PC-3 (cell line): Measurements from ENCODE around the gene ACOT6. TPM values are rescaled to one million over a fixed set of nuclear protein-coding genes. Genes with fewer than 3 reads are reported as not detected.

Source experiments
- ATAC-seq: fragments of 200-7000 bp; cut with Tn5 transposase; 2 replicates; pipeline ENCODE4 v1.9.1; 2020; ENCODE audit warnings: mild to moderate bottlenecking, moderate library complexity
- BruUV-seq: library from RNA; stranded (reverse); fragments of 400-500 nt; replicated peaks from 2 replicates; lab custom pipeline; 2021; lab: Mats Ljungman, UMichigan
- CTCF ChIA-PET: fragments of 300-600 bp; sonication (Branson Sonifier 250); formaldehyde crosslinking; loops from one replicate; lab custom pipeline; 2022; ENCODE audit warnings: antibody characterized with exemption; lab: Charles Lee
- POLR2A ChIA-PET: fragments of 300-600 bp; sonication (Branson Sonifier 250); formaldehyde crosslinking; loops from one replicate; lab custom pipeline; 2022; ENCODE audit warnings: antibody characterized with exemption; ENCODE audit not compliant: unreplicated experiment; lab: Charles Lee
- DNase-seq: peaks from one replicate; pipeline ENCODE4 v3.0.0-alpha.2; 2015
- H2AFZ ChIP-seq: fragments of 300-600 bp; sonication (generic); 2 replicates; pipeline ENCODE4 v1.6.0; 2016; ENCODE audit warnings: antibody characterized with exemption, low read length
- H3F3A ChIP-seq: fragments of 300-600 bp; sonication (generic); one replicate; pipeline ENCODE4 v1.6.0; 2017; ENCODE audit warnings: antibody characterized with exemption, low read length, control low read depth, mild to moderate bottlenecking; ENCODE audit not compliant: unreplicated experiment
- H3K27ac ChIP-seq: fragments of 300-600 bp; sonication (generic); 2 replicates; pipeline ENCODE4 v1.5.1; 2016; ENCODE audit warnings: mild to moderate bottlenecking, low read length
- H3K27me3 ChIP-seq: fragments of 300-600 bp; sonication (generic); 2 replicates; pipeline ENCODE4 v1.6.1; 2016; ENCODE audit warnings: low read length, mixed read lengths
- H3K36me3 ChIP-seq: fragments of 300-600 bp; sonication (generic); 2 replicates; pipeline ENCODE4 v1.6.1; 2016; ENCODE audit warnings: low read depth, mixed run types, low read length, mixed read lengths
- H3K4me1 ChIP-seq: fragments of 300-600 bp; sonication (generic); 2 replicates; pipeline ENCODE4 v1.5.1; 2016; ENCODE audit warnings: low read length; ENCODE audit not compliant: insufficient read depth
- H3K4me2 ChIP-seq: fragments of 300-600 bp; sonication (generic); 2 replicates; pipeline ENCODE4 v1.6.0; 2016; ENCODE audit warnings: low read length
- H3K4me3 ChIP-seq: fragments of 300-600 bp; sonication (generic); 2 replicates; pipeline ENCODE4 v1.5.1; 2016; ENCODE audit warnings: mild to moderate bottlenecking, low read length, mixed read lengths
- H3K79me2 ChIP-seq: fragments of 300-600 bp; sonication (generic); 2 replicates; pipeline ENCODE4 v1.6.1; 2017; ENCODE audit warnings: low read length, mixed read lengths
- H3K9ac ChIP-seq: fragments of 300-600 bp; sonication (generic); 2 replicates; pipeline ENCODE4 v1.6.0; 2016; ENCODE audit warnings: mild to moderate bottlenecking, low read length
- H3K9me2 ChIP-seq: fragments of 300-600 bp; sonication (generic); replicated peaks from 2 replicates; pipeline ENCODE4 v1.6.1; 2016; ENCODE audit warnings: mixed run types, low read length, mixed read lengths
- H3K9me3 ChIP-seq: fragments of 300-600 bp; sonication (generic); 2 replicates; pipeline ENCODE4 v1.6.1; 2016; ENCODE audit warnings: low read length, mixed read lengths
- H4K20me1 ChIP-seq: fragments of 300-600 bp; sonication (generic); 2 replicates; pipeline ENCODE4 v1.6.1; 2016; ENCODE audit warnings: low read length, mixed read lengths
- CTCF ChIP-seq: fragments of 300-600 bp; sonication (generic); conservative IDR thresholded peaks from 2 replicates; pipeline ENCODE4 v1.5.1; 2017; ENCODE audit warnings: antibody characterized with exemption, low read depth, mild to moderate bottlenecking, low read length
- EZH2 ChIP-seq: fragments of 300-600 bp; sonication (generic); IDR thresholded peaks from one replicate; pipeline ENCODE4 v1.6.1; 2017; ENCODE audit warnings: antibody characterized with exemption, mild to moderate bottlenecking, low read length; ENCODE audit not compliant: unreplicated experiment
- EZH2phosphoT487 ChIP-seq: fragments of 300-600 bp; sonication (generic); IDR thresholded peaks from 2 replicates; pipeline ENCODE4 v1.6.1; 2018; ENCODE audit warnings: mild to moderate bottlenecking, antibody characterized with exemption, low read length, borderline replicate concordance
- intact Hi-C: fragments of 100-400 bp; cut with micrococcal nuclease; formaldehyde crosslinking; loops from 2 replicates; pipeline ENCODE4 v1.9.0; 2023
- total RNA-seq: library from RNA; depleted of rRNA; stranded (reverse); fragments of >200 nt; gene quantifications from 2 replicates; pipeline ENCODE4 v1.2.3, GENCODE V29; 2014

ACOT6 gene
- total RNA-seq, 1 experiment from 2014 or later, result not detected

GRCh38 chr14:73630009-73630780 is 17.9 kb downstream of the ACOT6 start:
- Histone ChIP-seq H4K20me1 (no peaks in the 10 kb centered on the region), H3K27me3 (no peaks in the 10 kb centered on the region), H3K4me2 (no peak overlapping the region), H3K9ac (no peak overlapping the region), H3K79me2 (no peaks in the 10 kb centered on the region), H3K4me3 (no peak overlapping the region), H3K4me1 (peaks cover 8% of the 10 kb centered on the region; the same call in 1 of the 2 replicates), H3K9me3 (no peaks in the 10 kb centered on the region), H2AFZ (0 out of 2 replicates have a peak overlapping the region, but pooled peaks have one; percentile 2), H3K36me3 (no peaks in the 10 kb centered on the region), H3K9me2 (no peaks in the 10 kb centered on the region), H3K27ac (no peak overlapping the region), H3F3A (no peaks in the 10 kb centered on the region)
- CTCF ChIA-PET, result no interaction called here
- TF ChIP-seq EZH2phosphoT487 (no peak), CTCF (no peak), EZH2 (no peak)
- intact Hi-C loops, result loop anchor here (5.0 to 10.0 kb wide), 3 partner anchors 82 to 335 kb away; partner anchors contain the start of genes PNMA1 and RIOX1
- no peak for DNase-seq
- no peak for ATAC-seq
- BruUV-seq, result no TSS peak
- POLR2A ChIA-PET, result no interaction called here

GRCh38 chr14:73633116-73634010 is 21.0 kb downstream of the ACOT6 start:
- H3K27ac ChIP-seq, result no peak overlapping the region
- H3K9ac ChIP-seq, result peak overlapping the region; percentile 43
- intact Hi-C loops, result loop anchor here (1.0 to 10.0 kb wide), 5 partner anchors 65 to 339 kb away; partner anchors contain the start of genes ACOT2, PNMA1 and RIOX1
- peak; percentile 81 for DNase-seq
- H3F3A ChIP-seq, result no peaks in the 10 kb centered on the region
- no peaks in the 10 kb centered on the region for H3K9me3 ChIP-seq
- H3K9me2 ChIP-seq, result no peaks in the 10 kb centered on the region
- ATAC-seq, result peak; percentile 80
- peak overlapping the region; percentile 83 for H3K4me2 ChIP-seq
- ChIA-PET CTCF (interaction anchor here (0.7 to 1.0 kb wide), 2 partner anchors 124 to 126 kb away, joined by 5 to 7 read pairs; no protein-coding TSS in a partner anchor), POLR2A (interaction anchor here (0.7 kb wide), 1 partner anchor 41 kb away, joined by 4 read pairs; no protein-coding TSS in a partner anchor)
- no peaks in the 10 kb centered on the region for H3K27me3 ChIP-seq
- peaks cover 8% of the 10 kb centered on the region; the same call in 1 of the 2 replicates for H3K4me1 ChIP-seq
- H2AFZ ChIP-seq, result peak overlapping the region; percentile 95
- H4K20me1 ChIP-seq, result no peaks in the 10 kb centered on the region
- TF ChIP-seq EZH2 (no peak), CTCF (peak; percentile 94)
- H3K36me3 ChIP-seq, result no peaks in the 10 kb centered on the region
- BruUV-seq, result TSS peak; percentile 59
- H3K4me3 ChIP-seq, result peak overlapping the region; percentile 64
- no peaks in the 10 kb centered on the region for H3K79me2 ChIP-seq
